Activated CD4-positive, alpha-beta T cell treated with anti-CD3 and anti-CD28 coated beads, Interleukin-2, amount 50 U/mL, for 48 hours (primary cell): ENCODE data around the gene RBM33.
"Not testable (repeated sequence)": the region's sequence is repeated elsewhere in the genome, so short reads cannot be mapped to it uniquely, and the experiment has no call there.

Source experiments
- DNase-seq, 2 experiments: peaks; one replicate each; pipeline ENCODE4 v3.0.0-alpha.2; 2020

Gene RBM33

GRCh38 chr7:155665079-155665956, 20.9 kb downstream of the RBM33 start:
- no peak for DNase-seq

- no peak for DNase-seq
Observed at GRCh38 chr7:155665957-155666287, 21.5 kb downstream of the RBM33 start.

DNA sequence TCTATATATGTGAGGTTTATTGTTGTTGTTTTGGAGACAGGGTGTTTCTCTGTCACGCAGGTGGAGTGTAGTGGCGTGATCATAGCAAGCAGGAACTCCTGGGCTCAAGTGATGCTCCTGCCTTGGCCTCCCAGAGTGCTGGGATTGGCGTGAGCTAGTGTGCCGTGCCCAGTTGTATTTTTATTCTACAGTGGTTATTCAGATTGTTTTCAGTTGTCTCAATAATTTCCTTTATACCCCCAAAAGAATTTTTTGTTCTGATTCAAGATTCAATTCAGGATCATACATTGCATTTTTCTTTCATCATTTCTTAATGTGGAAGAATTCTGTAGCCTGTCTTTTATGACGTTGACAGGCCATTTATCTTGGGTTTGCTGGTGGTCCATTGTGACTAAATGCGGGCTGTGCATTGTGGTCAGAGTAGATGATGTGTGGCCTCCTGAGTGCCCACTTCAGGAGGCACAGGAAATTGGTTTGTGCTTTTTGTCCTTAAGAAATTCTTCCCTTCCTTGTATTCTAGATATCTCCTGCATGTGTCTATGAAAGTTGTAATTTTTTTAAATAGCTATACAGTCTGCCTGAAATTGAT, 22.9 kb downstream of the RBM33 start:
- DNase-seq = no peak

DNA sequence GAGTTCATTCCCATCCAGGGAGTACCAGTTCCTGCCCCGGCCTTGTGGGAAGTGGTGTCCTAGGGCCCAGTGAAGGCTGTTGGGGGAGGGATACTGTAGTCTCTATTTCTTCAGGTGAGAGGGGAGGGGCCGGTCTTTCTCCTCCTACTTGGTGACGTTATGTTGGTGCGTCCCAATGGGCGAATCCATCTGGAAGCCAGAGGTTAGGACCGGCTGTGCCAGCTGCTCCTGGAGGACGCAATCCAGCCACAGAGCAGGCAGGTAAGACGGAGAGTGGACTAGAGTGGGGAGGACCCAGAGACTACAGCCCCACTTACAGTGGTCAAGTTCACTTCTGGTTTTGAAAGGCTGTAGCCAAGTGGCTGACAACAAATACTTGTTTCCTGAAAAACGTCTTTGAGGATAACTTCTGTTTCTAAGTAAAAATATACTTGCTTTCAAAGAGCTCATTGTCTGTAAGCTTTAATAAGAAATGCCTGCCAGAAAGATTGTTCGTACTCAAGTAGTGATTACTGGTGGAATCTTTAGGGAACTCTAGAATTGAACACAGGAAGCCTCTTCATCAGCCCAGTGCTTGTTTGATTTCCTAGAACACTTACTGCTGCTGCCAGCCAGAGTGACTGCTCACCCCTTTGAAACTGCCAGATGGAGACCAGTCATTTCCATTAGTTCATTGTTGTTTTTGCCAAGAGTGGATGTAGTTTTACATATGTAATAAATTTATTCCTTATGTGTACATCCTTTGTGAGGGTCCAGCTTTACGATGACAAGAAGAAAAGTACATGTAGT, 25.4 kb downstream of the RBM33 start:
- no peak for DNase-seq

DNA sequence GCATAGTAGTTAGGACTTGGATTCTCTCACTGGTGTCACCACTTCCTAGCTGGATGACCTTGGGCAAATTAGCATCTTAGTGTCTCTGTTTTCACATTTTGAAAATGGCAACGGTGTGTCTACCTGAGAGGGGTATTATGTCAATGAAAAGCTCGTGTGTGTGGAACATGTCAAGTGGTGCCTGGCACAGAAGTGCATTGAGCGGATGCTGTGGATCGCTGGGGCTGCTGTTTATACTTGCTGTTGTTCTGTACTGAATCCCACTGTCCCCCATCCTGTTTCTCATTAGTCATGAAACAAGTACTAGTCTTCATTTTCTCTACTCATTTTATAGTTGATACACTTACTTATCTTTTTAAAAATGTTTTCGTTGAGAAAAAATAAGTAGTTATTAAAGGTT, 26.1 kb downstream of the RBM33 start:
- no peak for DNase-seq

- DNase-seq = no peak
Observed at GRCh38 chr7:155674556-155674955, 30.1 kb downstream of the RBM33 start.

DNA sequence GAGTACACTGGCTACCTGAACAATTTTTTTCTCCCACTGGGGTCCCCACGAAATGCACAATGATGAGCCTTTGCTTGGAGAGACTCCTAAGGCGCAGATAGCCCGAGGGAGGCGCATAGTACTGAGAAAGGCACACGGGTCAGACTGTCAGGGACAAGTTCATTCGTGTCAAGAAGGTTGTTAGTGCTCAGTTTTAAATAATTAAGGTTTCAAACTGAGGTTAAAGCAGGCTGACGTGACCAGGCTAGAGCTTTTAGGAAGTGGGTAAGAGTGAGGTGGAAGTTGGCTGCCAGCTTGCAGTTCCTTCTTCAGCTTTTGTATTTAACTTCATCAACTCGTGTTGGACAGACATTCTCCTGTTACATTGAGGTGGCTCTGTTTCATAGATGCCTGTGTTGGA, 31.6 kb downstream of the RBM33 start:
- DNase-seq = no peak

GRCh38 chr7:155677688-155678087, 33.2 kb downstream of the RBM33 start:
- DNase-seq = no peak

GRCh38 chr7:155680124-155680523, 35.7 kb downstream of the RBM33 start:
- no peak for DNase-seq

GRCh38 chr7:155680864-155681263, 36.4 kb downstream of the RBM33 start:
- no peak for DNase-seq

DNA sequence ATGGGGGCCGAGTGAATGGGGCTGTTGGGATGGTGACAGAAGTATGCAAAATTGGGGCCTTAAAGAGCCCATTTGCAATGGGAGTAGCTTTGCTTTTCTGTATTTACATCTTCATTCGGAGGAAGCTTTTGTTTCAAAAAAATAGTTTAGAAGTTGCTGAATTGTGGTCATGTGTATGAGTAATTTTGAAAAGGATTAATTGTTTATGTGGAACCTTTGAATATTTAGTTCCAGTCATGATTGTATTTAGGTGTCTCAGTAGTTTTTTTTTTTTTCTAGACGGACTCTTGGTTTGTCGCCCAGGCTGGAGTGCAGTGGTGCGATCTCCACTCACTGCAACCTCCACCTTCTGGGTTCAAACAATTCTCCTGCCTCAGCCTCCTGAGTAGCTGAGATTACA, 37.2 kb downstream of the RBM33 start:
- no peak for DNase-seq

DNA sequence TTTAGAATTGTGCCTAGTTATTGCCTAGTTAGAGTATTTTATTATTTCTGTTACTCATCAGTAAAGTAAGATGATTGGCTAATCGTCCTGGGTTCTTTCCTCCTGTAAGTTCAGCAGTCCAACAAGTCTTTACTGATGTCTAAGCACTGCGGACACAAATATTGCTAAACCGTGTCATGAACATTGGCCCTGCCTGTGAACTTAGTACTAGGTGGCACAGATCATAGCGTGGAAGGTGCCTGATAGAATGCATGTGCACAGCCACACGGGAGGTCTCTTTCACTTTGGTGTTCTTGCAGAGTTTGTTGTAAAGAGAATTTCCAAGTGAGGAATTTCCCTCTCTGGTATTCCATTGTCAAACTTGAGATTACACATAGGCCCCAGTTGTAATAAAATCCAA, 38.0 kb downstream of the RBM33 start:
- no peak for DNase-seq

DNA sequence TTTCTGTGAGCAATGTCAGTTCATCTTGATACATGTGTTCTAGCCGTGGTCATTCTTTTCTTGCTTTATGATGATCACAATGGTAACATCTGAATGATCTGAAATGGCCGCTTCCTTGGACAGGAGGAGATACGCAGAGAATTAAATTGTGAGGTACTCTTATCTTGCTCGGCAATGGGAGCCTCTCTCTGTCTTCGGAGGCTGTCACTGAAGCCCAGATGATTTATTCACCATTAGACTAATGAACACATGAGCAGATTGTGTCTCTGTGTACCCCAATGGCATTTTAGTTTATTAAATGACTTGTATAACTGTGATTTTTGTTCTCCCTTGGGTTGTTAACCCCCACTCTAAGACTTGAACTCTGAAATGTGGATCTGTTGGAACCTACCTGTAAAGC, 38.6 kb downstream of the RBM33 start:
- no peak for DNase-seq

- no peak for DNase-seq
Observed at GRCh38 chr7:155683714-155684113, 39.3 kb downstream of the RBM33 start.

GRCh38 chr7:155684543-155684942, 40.1 kb downstream of the RBM33 start:
- no peak for DNase-seq

DNA sequence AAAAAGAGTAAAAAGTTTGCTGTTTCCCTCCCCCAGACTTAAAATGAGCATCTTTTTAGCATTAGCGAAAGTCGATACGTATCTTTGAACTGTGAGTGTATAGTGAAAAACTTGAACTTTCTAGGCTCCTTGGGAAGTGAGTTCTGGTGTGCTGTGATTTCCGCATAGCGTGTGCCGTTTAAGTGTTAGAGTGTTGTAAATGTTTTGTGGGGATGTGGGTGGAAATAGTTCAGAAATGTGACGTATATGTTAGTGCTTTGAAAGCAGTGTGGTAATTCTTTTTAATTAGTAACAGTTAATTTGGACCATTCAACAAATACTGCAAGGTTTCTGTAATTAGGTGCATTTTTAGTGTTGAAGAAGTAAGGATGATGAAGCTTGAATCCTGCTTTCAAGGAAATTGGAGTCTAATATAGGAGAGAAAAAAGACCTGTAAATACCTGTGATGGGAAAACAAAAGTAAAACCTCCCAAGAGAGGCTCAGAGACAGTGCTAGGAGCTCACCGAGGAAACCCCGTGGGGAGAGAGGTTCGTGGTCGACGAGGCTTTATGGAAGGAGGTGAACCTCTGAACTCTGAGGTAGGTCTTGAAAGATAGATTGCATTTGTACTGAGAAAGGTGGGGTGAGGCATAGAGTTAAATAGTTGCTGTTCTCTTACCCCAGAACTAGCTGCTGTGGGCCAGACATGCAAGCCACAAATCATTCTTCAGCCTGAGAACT, 40.8 kb downstream of the RBM33 start:
- DNase-seq = no peak

- DNase-seq = no peak
Observed at GRCh38 chr7:155685791-155686160, 41.3 kb downstream of the RBM33 start.

DNA sequence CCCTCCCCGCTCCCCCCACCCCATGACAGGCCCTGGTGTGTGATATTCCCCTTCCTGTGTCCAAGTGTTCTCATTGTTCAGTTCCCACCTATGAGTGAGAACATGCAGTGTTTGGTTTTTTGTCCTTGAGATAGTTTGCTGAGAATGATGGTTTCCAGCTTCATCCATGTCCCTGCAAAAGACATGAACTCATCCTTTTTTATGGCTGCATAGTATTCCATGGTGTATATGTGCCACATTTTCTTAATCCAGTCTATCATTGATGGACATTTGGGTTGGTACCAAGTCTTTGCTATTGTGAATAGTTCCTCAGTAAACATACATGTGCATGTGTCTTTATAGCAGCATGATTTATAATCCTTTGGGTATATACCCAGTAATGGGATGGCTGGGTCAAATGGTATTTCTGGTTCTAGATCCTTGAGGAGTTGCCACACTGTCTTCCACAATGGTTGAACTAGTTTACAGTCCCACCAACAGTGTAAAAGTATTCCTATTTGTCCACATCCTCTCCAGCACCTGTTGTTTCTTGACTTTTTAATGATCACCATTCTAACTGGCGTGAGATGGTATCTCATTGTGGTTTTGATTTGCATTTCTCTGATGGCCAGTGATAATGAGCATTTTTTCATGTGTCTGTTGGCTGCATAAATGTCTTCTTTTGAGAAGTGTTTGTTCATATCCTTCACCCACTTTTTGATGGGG, 42.3 kb downstream of the RBM33 start:
- DNase-seq = not testable (repeated sequence)

DNA sequence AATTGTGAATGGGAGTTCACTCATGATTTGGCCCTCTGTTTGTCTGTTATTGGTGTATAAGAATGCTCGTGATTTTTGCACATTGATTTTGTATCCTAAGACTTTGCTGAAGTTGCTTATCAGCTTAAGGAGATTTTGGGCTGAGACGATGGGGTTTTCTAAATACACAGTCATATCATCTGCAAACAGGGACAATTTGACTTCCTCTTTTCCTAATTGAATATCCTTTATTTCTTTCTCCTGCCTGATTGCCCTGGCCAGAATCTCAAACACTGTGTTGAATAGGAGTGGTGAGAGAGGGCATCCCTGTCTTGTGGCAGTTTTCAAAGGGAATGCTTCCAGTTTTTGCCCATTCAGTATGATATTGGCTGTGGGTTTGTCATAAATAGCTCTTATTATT, 43.8 kb downstream of the RBM33 start:
- DNase-seq = not testable (repeated sequence)

GRCh38 chr7:155690655-155691054, 46.2 kb downstream of the RBM33 start:
- DNase-seq = not testable (repeated sequence)

DNA sequence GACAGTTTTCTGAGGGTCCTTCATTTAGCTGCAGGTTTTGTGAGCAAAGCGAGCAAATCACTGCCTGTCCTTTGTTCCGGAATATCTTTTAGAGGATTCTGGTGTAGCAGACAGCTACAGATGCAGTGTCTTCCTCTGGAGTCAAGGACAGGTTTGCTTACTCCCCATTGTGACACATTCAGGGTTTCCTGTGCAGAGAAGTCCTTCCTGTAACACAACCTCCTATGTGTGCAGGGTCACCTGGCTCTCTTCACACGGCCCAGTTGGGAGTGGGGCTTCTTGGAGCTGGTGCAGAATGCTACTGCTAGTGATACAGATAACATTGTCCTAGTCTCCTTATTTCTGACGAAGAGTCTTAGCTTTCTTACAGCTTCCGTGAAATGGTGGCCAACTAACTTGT, 47.9 kb downstream of the RBM33 start:
- no peak for DNase-seq

DNA sequence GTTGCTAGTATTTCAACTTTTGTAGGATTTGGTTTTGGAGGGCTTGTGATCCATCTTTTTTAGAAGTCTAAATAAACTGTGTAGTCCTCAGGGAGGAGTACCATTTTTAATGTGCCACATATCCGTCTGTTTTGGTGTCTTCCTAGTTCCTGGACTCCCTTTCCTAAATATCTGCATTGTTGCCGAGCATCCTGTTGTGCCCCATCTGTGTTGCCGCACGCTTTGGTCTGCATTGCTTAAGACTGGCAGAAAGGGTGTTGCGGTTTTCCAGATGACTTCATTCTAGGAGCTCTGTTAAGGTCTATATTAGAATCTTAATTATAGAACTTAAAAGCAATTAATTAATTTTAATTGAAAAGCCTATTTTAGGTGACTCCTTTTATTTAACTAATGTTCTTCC, 49.4 kb downstream of the RBM33 start:
- no peak for DNase-seq

DNA sequence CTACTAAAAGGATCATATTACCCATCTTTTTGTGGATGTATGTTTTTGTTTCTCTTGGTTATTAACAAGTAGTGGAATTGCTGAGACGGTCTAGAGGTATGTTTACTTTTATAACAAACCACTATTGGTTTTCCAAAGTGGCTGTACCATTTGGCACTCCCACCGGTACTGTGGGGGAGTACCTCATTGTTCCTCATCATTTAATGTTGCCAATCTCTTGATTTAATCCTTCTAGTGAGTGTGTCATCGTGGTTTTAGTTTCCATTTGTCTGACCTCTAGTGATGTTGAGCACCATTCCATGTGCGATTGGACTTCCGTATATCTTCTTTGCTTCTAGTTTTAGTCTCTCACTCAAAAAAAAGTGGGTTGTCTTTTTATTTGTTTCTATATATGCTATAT, 50.4 kb downstream of the RBM33 start:
- no peak for DNase-seq
